Vagina (tissue), 2 donors: Measurements from ENCODE around the gene HIGD1B. TPM values are rescaled to one million over a fixed set of nuclear protein-coding genes. Genes with fewer than 3 reads are reported as not detected.

Experiments
- DNase-seq, 2 donors: peaks; one replicate each; pipeline ENCODE4 v3.0.0-alpha.2; 2017; ENCODE audit errors: extremely low spot score in 2 of 2
- H3K27ac ChIP-seq: fragments of 200-600 bp; sonication (generic); one replicate; pipeline ENCODE4 v1.5.1; 2019
- H3K27me3 ChIP-seq: fragments of 200-600 bp; sonication (generic); one replicate; pipeline ENCODE4 v1.5.1; 2019
- H3K36me3 ChIP-seq, 2 donors: fragments of 200-600 bp; sonication (generic); one replicate each; pipeline ENCODE4 v1.5.1; 2017 to 2019
- H3K4me1 ChIP-seq: fragments of 200-600 bp; sonication (generic); one replicate; pipeline ENCODE4 v1.5.1; 2019
- H3K4me3 ChIP-seq, 2 donors: fragments of 200-600 bp; sonication (generic); 1 replicate in 1 of 2; 2 replicates in 1 of 2; pipeline ENCODE4 v1.5.1; 2016 to 2019
- H3K9me3 ChIP-seq: fragments of 200-600 bp; sonication (generic); one replicate; pipeline ENCODE4 v1.5.1; 2019
- POLR2A ChIP-seq, 2 donors: fragments of 450-650 bp; IDR thresholded peaks; one replicate each; pipeline ENCODE4 v1.6.1; 2017; ENCODE audit warnings: antibody characterized with exemption in 2 of 2, mild to moderate bottlenecking in 2 of 2, moderate library complexity in 2 of 2
- POLR2AphosphoS5 ChIP-seq, 2 donors: sonication (generic); formaldehyde crosslinking; IDR thresholded peaks; one replicate each; pipeline ENCODE4 v1.9.0; 2017; ENCODE audit warnings: antibody characterized with exemption in 2 of 2, mild to moderate bottlenecking in 2 of 2, low read depth in 1 of 2; ENCODE audit not compliant: insufficient read depth in 1 of 2
- intact Hi-C: fragments of 100-400 bp; cut with DNase I; formaldehyde crosslinking; loops from one replicate; pipeline ENCODE4 v1.15.1; 2023
- total RNA-seq: library from RNA; depleted of rRNA; stranded (reverse); fragments of >200 nt; gene quantifications from one replicate; pipeline ENCODE4 v1.2.3, GENCODE V29; 2016
- TF ChIP-seq, protein P1 (sequence below), 3 experiments: fragments of 450-650 bp in 2 of 3; fragments of 200-600 bp in 1 of 3; sonication (generic) in 1 of 3; IDR thresholded peaks; one replicate each; pipeline ENCODE4 v1.5.1; 2017 to 2019; ENCODE audit warnings: antibody characterized with exemption in 3 of 3, mild to moderate bottlenecking in 2 of 3, moderate library complexity in 2 of 3

HIGD1B gene
- total RNA-seq = not detected

DNA sequence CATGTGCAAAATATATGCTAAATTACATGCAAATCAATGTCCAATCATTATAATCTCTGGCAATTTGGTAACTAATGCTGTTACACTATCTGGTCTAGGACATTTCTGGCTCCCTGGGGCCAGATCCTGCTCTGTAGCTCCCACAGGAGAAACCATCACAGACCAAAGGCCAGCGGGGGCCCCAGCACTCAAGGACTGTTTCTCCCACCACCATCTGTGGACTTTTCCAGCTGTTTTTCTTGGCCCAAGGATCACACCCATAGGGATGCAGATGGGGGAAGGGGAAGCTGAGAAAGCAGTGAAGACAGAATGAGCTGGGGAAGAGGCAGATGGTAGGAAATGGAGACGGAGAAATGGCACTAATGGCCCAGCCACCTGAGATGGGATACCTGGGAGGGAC is at the start of gene HIGD1B:
Gene HIGD1B, plus strand, starts transcription at position 298 of the 400 bp plus-strand sequence. CDS start 270 bp downstream, outside the sequence.
- Histone ChIP-seq H3K9me3 (no peaks in the 10 kb centered on the region), H3K27ac (no peak within 1 kb of the TSS), H3K4me1 (no peaks in the 10 kb centered on the region), H3K4me3 (no peak within 1 kb of the TSS), H3K27me3 (no peaks in the 10 kb centered on the region), H3K36me3 (peaks cover 0 to 14% of the 10 kb centered on the region in 2 donors)
- no peak for DNase-seq
- intact Hi-C loops = no loop called here
- no peak for TF ChIP-seq POLR2AphosphoS5 (IDR thresholded peaks at IDR 0.05; ENCODE audit: insufficient read depth in 1 of 2, low read depth in 1 of 2)
- TF ChIP-seq, protein P1, sequence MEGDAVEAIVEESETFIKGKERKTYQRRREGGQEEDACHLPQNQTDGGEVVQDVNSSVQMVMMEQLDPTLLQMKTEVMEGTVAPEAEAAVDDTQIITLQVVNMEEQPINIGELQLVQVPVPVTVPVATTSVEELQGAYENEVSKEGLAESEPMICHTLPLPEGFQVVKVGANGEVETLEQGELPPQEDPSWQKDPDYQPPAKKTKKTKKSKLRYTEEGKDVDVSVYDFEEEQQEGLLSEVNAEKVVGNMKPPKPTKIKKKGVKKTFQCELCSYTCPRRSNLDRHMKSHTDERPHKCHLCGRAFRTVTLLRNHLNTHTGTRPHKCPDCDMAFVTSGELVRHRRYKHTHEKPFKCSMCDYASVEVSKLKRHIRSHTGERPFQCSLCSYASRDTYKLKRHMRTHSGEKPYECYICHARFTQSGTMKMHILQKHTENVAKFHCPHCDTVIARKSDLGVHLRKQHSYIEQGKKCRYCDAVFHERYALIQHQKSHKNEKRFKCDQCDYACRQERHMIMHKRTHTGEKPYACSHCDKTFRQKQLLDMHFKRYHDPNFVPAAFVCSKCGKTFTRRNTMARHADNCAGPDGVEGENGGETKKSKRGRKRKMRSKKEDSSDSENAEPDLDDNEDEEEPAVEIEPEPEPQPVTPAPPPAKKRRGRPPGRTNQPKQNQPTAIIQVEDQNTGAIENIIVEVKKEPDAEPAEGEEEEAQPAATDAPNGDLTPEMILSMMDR (IDR thresholded peaks at IDR 0.05) = no peak
- no peak for TF ChIP-seq POLR2A (IDR thresholded peaks at IDR 0.05)

DNA sequence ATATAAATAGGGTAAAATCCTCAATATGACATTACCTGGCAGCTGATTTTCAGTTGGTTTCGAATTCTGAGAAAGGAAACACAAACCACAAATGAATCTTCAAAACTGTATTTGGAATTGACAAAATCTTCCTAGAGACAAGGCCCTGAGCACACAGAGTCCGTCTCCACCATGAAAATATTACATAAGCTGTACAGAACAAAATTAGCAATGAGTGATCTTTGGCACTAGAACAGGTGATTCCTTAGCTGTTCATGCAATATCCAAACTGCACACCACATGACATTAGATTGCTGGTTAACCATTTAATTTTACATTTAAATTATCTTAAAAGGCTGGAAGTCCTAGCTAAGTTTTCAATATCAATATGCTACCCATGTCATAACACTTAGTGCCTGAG is 49.3 kb upstream of the HIGD1B start:
- Histone ChIP-seq H3K4me1 (peaks cover 12% of the 10 kb centered on the region), H3K36me3 (no peaks in the 10 kb centered on the region), H3K27ac (peak overlapping the region; percentile 46), H3K4me3 (no peak overlapping the region), H3K9me3 (no peaks in the 10 kb centered on the region), H3K27me3 (no peaks in the 10 kb centered on the region)
- intact Hi-C loops = no loop called here
- TF ChIP-seq POLR2AphosphoS5 (IDR thresholded peaks at IDR 0.05; ENCODE audit: insufficient read depth in 1 of 2, low read depth in 1 of 2) (no peak), POLR2A (IDR thresholded peaks at IDR 0.05) (no peak)
- TF ChIP-seq, protein P1 (IDR thresholded peaks at IDR 0.05) = no peak
- DNase-seq = no peak

DNA sequence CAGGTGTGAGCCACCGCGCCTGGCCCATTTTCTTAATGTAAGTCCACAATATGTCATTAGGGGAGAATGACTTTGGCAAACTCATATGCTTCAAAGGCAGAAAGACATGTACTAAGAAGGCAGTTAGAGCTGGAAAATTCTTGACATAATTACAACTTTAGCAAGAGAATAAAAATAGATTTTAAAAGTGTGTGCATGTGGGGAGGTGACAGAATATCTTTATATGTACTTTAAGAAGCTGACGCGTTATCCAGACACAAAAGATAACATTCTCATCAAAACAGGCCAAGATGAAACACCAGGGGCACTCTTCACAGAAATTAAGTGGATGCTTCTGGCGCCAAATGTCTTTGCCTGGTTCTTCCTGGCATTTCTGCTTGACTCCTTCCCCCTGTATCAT is 45.8 kb upstream of the HIGD1B start:
- no peak for TF ChIP-seq POLR2AphosphoS5 (IDR thresholded peaks at IDR 0.05; ENCODE audit: insufficient read depth in 1 of 2, low read depth in 1 of 2)
- TF ChIP-seq, protein P1 (IDR thresholded peaks at IDR 0.05) = no peak
- TF ChIP-seq POLR2A (IDR thresholded peaks at IDR 0.05) = no peak
- H3K9me3 ChIP-seq = no peaks in the 10 kb centered on the region
- peaks cover 0 to 10% of the 10 kb centered on the region in 2 donors for H3K36me3 ChIP-seq
- peak overlapping the region; percentile 19 for H3K27ac ChIP-seq
- intact Hi-C loops = no loop called here
- no peak overlapping the region for H3K4me3 ChIP-seq
- no peak for DNase-seq
- no peaks in the 10 kb centered on the region for H3K4me1 ChIP-seq
- no peaks in the 10 kb centered on the region for H3K27me3 ChIP-seq

DNA sequence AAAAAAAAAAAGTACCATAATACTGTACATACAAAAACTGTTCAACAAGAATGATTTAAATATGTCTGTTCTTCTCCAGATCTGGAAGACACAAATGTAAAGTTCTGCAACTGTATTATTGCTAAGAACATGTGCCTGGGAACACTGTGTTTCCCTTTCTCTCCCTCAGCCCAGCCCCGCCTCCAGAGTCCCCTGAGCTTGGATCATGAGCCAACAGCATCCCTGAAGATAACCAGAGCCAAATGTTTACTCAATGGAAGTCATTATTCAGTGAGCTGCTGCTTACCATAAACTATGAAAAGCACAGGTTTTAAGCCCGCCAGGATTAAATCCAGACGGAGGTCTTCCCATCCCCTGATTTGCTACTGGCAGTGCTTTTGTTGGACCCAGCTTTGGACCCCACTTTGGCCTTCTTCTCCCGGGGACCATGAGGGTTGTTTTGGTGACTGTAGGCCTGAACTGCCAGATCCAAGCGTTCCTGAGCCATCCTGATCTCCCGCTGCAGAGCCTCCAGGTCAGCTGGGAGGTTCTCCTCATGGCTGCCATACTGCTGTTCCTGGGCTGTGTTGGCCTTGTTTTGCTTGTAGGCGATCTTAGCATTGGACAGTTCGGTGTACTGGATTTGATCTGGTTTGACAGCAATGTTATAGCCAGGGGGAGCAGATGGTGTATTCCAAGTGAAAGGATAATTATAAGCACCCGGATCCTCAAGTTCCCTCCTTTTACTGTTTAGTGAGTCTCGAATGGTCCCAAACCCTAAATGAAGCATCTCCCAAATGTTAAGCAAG is 43.2 kb upstream of the HIGD1B start:
- TF ChIP-seq POLR2AphosphoS5 (IDR thresholded peaks at IDR 0.05; ENCODE audit: insufficient read depth in 1 of 2, low read depth in 1 of 2) = peak in 1 of 2 donors; percentile 67
- TF ChIP-seq, protein P1 (IDR thresholded peaks at IDR 0.05) = no peak
- Histone ChIP-seq H3K27me3 (no peaks in the 10 kb centered on the region), H3K27ac (peak overlapping the region; percentile 54), H3K36me3 (peaks cover 0 to 10% of the 10 kb centered on the region in 2 donors), H3K9me3 (no peaks in the 10 kb centered on the region), H3K4me1 (peaks cover 5% of the 10 kb centered on the region), H3K4me3 (no peak overlapping the region)
- intact Hi-C loops = no loop called here
- no peak for DNase-seq
